ENCODE data around the gene GALT.
A peak's percentile ranks its signal among the peaks of the same experiment; 100 is the strongest.

DNA sequence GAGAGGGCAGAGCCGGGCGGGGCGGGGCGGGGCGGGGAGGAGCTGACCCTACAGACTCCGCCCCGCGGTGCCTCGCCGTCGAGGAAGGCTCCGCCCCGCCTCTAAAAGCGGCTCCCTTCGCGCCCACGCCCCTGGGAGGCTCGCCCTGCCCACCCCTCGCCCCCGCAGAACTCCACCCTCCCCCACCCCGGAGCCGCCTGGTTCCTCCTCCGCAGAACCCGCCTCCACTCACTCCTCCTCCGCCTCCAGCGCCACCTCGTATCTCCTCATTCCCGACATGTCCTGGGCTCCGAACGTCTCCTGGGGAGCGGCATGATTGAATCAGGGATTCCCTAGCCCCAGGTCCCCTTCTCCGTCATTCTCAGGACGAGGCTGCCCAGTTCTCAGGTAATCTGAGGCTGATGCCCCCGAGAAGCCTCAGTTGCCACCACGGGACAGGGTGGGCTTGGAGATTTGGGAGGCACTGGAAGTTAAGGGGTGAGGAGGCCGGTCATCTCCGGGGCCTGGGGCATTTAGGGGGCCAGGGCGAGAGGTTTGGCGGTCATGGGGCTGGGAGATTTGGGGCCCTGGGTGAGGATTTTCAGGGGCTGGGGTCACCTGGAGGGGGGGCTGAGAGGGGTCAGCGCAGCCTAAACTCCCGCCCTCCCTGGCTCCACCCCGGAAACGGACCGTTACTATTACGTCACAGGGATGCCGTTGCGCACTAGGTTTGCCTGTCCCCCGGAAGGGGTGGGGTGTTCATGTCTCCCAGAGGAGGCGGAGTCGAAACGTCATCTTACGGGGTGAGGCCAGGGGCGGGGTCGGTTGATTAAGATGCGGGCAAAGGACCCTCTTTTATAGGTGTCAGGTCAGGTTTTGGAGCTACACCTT lies 19.1 kb downstream of the GALT start:
- TF ChIP-seq CTCF (IDR thresholded peaks at IDR 0.05) (no peak), POLR2A (IDR thresholded peaks at IDR 0.05) (peak; percentile 83)

Measured in right lobe of liver (tissue), 4 donors.